GM06990 (cell line): Measurements from ENCODE around the gene AGMO.

ENCODE experiments used
- DNase-seq: peaks from one replicate; pipeline ENCODE4 v3.0.0-alpha.2; 2011; ENCODE audit not compliant: insufficient read length; ENCODE audit errors: extremely low read depth
- H3K27me3 ChIP-seq: replicated peaks from 2 replicates; pipeline ENCODE4 v1.6.0; 2011; ENCODE audit warnings: low read length; ENCODE audit not compliant: control insufficient read depth, insufficient read depth
- H3K36me3 ChIP-seq: 2 replicates; pipeline ENCODE4 v1.5.1; 2011; ENCODE audit warnings: low read length; ENCODE audit not compliant: control insufficient read depth, insufficient read depth
- H3K4me3 ChIP-seq: replicated peaks from 2 replicates; pipeline ENCODE4 v1.5.1; 2011; ENCODE audit warnings: low read depth, mild to moderate bottlenecking, control low read depth, low read length
- TF ChIP-seq, protein P1 (sequence below): IDR thresholded peaks from 2 replicates; pipeline ENCODE4 v1.5.1; 2011; ENCODE audit warnings: low read length, control low read depth, mild to moderate bottlenecking, inconsistent platforms; ENCODE audit not compliant: insufficient read depth, poor library complexity, severe bottlenecking

AGMO gene

GRCh38 chr7:15478401-15478800 is 83.4 kb downstream of the AGMO start:
- no peaks in the 10 kb centered on the region for H3K27me3 ChIP-seq
- no peak for DNase-seq
- TF ChIP-seq, protein P1, sequence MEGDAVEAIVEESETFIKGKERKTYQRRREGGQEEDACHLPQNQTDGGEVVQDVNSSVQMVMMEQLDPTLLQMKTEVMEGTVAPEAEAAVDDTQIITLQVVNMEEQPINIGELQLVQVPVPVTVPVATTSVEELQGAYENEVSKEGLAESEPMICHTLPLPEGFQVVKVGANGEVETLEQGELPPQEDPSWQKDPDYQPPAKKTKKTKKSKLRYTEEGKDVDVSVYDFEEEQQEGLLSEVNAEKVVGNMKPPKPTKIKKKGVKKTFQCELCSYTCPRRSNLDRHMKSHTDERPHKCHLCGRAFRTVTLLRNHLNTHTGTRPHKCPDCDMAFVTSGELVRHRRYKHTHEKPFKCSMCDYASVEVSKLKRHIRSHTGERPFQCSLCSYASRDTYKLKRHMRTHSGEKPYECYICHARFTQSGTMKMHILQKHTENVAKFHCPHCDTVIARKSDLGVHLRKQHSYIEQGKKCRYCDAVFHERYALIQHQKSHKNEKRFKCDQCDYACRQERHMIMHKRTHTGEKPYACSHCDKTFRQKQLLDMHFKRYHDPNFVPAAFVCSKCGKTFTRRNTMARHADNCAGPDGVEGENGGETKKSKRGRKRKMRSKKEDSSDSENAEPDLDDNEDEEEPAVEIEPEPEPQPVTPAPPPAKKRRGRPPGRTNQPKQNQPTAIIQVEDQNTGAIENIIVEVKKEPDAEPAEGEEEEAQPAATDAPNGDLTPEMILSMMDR, result no peak
- H3K4me3 ChIP-seq, result no peak overlapping the region
- no peaks in the 10 kb centered on the region for H3K36me3 ChIP-seq

DNA sequence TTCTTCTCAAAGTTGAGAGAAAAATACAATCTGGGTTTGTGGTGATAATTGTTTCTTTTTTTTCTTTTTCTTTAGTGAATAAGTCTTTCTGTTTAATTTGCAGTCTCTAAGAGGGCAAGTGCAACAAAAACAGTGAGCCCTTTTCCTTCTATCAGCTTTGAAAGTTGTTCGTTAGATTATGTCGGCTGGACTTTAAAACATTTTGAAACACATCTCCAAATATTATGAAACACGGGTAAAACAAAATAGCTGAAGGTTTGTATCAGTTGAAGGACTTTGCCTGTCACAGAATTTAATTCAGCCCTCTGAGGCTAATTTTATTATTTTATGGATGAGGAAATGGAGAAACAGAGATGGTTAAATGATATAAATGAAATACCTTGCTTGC is 85.3 kb downstream of the AGMO start:
- TF ChIP-seq, protein P1, result no peak
- Histone ChIP-seq H3K36me3 (no peaks in the 10 kb centered on the region), H3K27me3 (no peaks in the 10 kb centered on the region), H3K4me3 (no peak overlapping the region)
- no peak for DNase-seq

- H3K27me3 ChIP-seq, result no peaks in the 10 kb centered on the region
- DNase-seq, result no peak
- TF ChIP-seq, protein P1, result no peak
- no peak overlapping the region for H3K4me3 ChIP-seq
- H3K36me3 ChIP-seq, result no peaks in the 10 kb centered on the region
These were observed 85.8 kb downstream of the AGMO start for GRCh38 chr7:15475808-15476530.

GRCh38 chr7:15471669-15471950 is 90.2 kb downstream of the AGMO start:
- no peaks in the 10 kb centered on the region for H3K27me3 ChIP-seq
- TF ChIP-seq, protein P1, result no peak
- no peak overlapping the region for H3K4me3 ChIP-seq
- no peaks in the 10 kb centered on the region for H3K36me3 ChIP-seq
- DNase-seq, result no peak

- no peak overlapping the region for H3K4me3 ChIP-seq
- H3K27me3 ChIP-seq, result no peaks in the 10 kb centered on the region
- TF ChIP-seq, protein P1, result no peak
- H3K36me3 ChIP-seq, result no peaks in the 10 kb centered on the region
- DNase-seq, result no peak
These were observed 90.8 kb downstream of the AGMO start for GRCh38 chr7:15470825-15471668.

GRCh38 chr7:15464667-15465121 is 97.1 kb downstream of the AGMO start:
- no peak overlapping the region for H3K4me3 ChIP-seq
- TF ChIP-seq, protein P1, result no peak
- H3K27me3 ChIP-seq, result no peaks in the 10 kb centered on the region
- DNase-seq, result no peak
- H3K36me3 ChIP-seq, result no peaks in the 10 kb centered on the region
